H9 (cell line): ENCODE results near the gene BAHD1. TPM values are rescaled to one million over a fixed set of nuclear protein-coding genes. Genes with fewer than 3 reads are reported as not detected.

Experiments
- DNase-seq: peaks from one replicate; pipeline ENCODE4 v3.0.0-alpha.2; 2017
- H2AFZ ChIP-seq: one replicate; pipeline ENCODE4 v1.6.1; 2013; ENCODE audit warnings: mild to moderate bottlenecking, low read length, control low read depth, moderate library complexity
- H2AK5ac ChIP-seq: 2 replicates; pipeline ENCODE4 v1.6.1; 2013; ENCODE audit warnings: low read length, control low read depth, mixed read lengths; ENCODE audit not compliant: insufficient read length
- H2BK120ac ChIP-seq: one replicate; pipeline ENCODE4 v1.6.1; 2013; ENCODE audit warnings: low read depth, mild to moderate bottlenecking, low read length, control low read depth, inconsistent platforms; ENCODE audit not compliant: poor library complexity, severe bottlenecking
- H2BK12ac ChIP-seq: 2 replicates; pipeline ENCODE4 v1.6.1; 2013; ENCODE audit warnings: low read length, control low read depth, mixed read lengths, low read depth; ENCODE audit not compliant: insufficient read length
- H2BK15ac ChIP-seq: 2 replicates; pipeline ENCODE4 v1.6.1; 2013; ENCODE audit warnings: low read depth, low read length, control low read depth
- H2BK20ac ChIP-seq: one replicate; pipeline ENCODE4 v1.6.1; 2013; ENCODE audit warnings: low read depth, mild to moderate bottlenecking, low read length, control low read depth, inconsistent platforms; ENCODE audit not compliant: poor library complexity, severe bottlenecking
- H2BK5ac ChIP-seq: 2 replicates; pipeline ENCODE4 v1.6.1; 2013; ENCODE audit warnings: low read length, control low read depth, mixed read lengths; ENCODE audit not compliant: insufficient read length
- H3K14ac ChIP-seq: 2 replicates; pipeline ENCODE4 v1.6.1; 2013; ENCODE audit warnings: low read length, control low read depth; ENCODE audit not compliant: insufficient read depth
- H3K18ac ChIP-seq: 2 replicates; pipeline ENCODE4 v1.6.1; 2013; ENCODE audit warnings: low read depth, mild to moderate bottlenecking, mixed read lengths, low read length, control low read depth; ENCODE audit not compliant: insufficient read length
- H3K23ac ChIP-seq: 2 replicates; pipeline ENCODE4 v1.6.1; 2013; ENCODE audit warnings: low read length, control low read depth, mixed read lengths, low read depth; ENCODE audit not compliant: insufficient read length
- H3K23me2 ChIP-seq: 2 replicates; pipeline ENCODE4 v1.6.1; 2013; ENCODE audit warnings: low read depth, mild to moderate bottlenecking, mixed read lengths, low read length, control low read depth; ENCODE audit not compliant: insufficient read length, poor library complexity, severe bottlenecking
- H3K27ac ChIP-seq: 2 replicates; pipeline ENCODE4 v1.5.1; 2013; ENCODE audit warnings: low read length, control low read depth, mixed read lengths, low read depth; ENCODE audit not compliant: insufficient read length
- H3K27me3 ChIP-seq: 2 replicates; pipeline ENCODE4 v1.6.1; 2013; ENCODE audit warnings: low read length, control low read depth, inconsistent platforms; ENCODE audit not compliant: insufficient read depth
- H3K4ac ChIP-seq: 2 replicates; pipeline ENCODE4 v1.6.1; 2013; ENCODE audit warnings: low read depth, mild to moderate bottlenecking, control low read depth, inconsistent platforms, low read length, moderate library complexity
- H3K4me1 ChIP-seq: 2 replicates; pipeline ENCODE4 v1.6.1; 2013; ENCODE audit warnings: low read length, control low read depth, inconsistent platforms; ENCODE audit not compliant: insufficient read depth
- H3K4me2 ChIP-seq: 2 replicates; pipeline ENCODE4 v1.6.1; 2013; ENCODE audit warnings: low read length, control low read depth, mixed read lengths; ENCODE audit not compliant: insufficient read length, insufficient read depth
- H3K56ac ChIP-seq: 2 replicates; pipeline ENCODE4 v1.6.1; 2013; ENCODE audit warnings: low read depth, mild to moderate bottlenecking, mixed read lengths, low read length, control low read depth; ENCODE audit not compliant: insufficient read length
- H3K79me1 ChIP-seq: 2 replicates; pipeline ENCODE4 v1.6.1; 2013; ENCODE audit warnings: low read depth, mild to moderate bottlenecking, moderate library complexity, low read length, control low read depth, inconsistent platforms; ENCODE audit not compliant: insufficient read depth, poor library complexity, severe bottlenecking
- H3K79me2 ChIP-seq: 2 replicates; pipeline ENCODE4 v1.6.1; 2013; ENCODE audit warnings: low read length, control low read depth, inconsistent platforms; ENCODE audit not compliant: insufficient read depth
- H3K9ac ChIP-seq: 2 replicates; pipeline ENCODE4 v1.6.1; 2013; ENCODE audit warnings: low read length, control low read depth, mixed read lengths; ENCODE audit not compliant: insufficient read length; ENCODE audit errors: extremely low read depth
- H3K9me3 ChIP-seq: one replicate; pipeline ENCODE4 v1.6.1; 2013; ENCODE audit warnings: low read depth, low read length, inconsistent platforms; ENCODE audit not compliant: control insufficient read depth
- H3T11ph ChIP-seq: one replicate; pipeline ENCODE4 v1.6.1; 2013; ENCODE audit warnings: mild to moderate bottlenecking, low read length, control low read depth, inconsistent platforms
- H4K20me1 ChIP-seq: one replicate; pipeline ENCODE4 v1.6.1; 2013; ENCODE audit not compliant: control insufficient read depth, insufficient read length, insufficient read depth
- H4K5ac ChIP-seq: 2 replicates; pipeline ENCODE4 v1.6.1; 2013; ENCODE audit warnings: low read depth, mild to moderate bottlenecking, mixed read lengths, low read length, control low read depth; ENCODE audit not compliant: insufficient read length
- H4K8ac ChIP-seq: replicated peaks from 2 replicates; pipeline ENCODE4 v1.6.1; 2013; ENCODE audit warnings: low read length, control low read depth, mixed read lengths, low read depth; ENCODE audit not compliant: insufficient read length
- H4K91ac ChIP-seq: 2 replicates; pipeline ENCODE4 v1.6.1; 2013; ENCODE audit warnings: low read depth, mild to moderate bottlenecking, moderate library complexity, mixed read lengths, low read length, control low read depth; ENCODE audit not compliant: insufficient read length
- H3K27ac Mint-ChIP-seq, 3 experiments: 2 replicates in 2 of 3; 3 replicates in 1 of 3; pipeline ENCODE4 v1.8.0; 2020 to 2021; ENCODE audit warnings: mixed read lengths in 3 of 3, mild to moderate bottlenecking in 1 of 3, moderate library complexity in 1 of 3
- H3K27me3 Mint-ChIP-seq: 2 replicates; pipeline ENCODE4 v1.8.0; 2021; ENCODE audit warnings: low read depth, mild to moderate bottlenecking, moderate library complexity, mixed read lengths
- H3K36me3 Mint-ChIP-seq, 3 experiments: 2 replicates in 2 of 3; 3 replicates in 1 of 3; pipeline ENCODE4 v1.8.0; 2020 to 2021; ENCODE audit warnings: low read depth in 3 of 3, mixed read lengths in 3 of 3; ENCODE audit not compliant: insufficient read depth in 1 of 3
- H3K4me1 Mint-ChIP-seq, 2 experiments: 2 replicates each; pipeline ENCODE4 v1.8.0; 2020; ENCODE audit warnings: mixed read lengths in 2 of 2
- H3K4me3 Mint-ChIP-seq, 2 experiments: 2 replicates in 1 of 2; 3 replicates in 1 of 2; pipeline ENCODE4 v1.8.0; 2020 to 2021; ENCODE audit warnings: mild to moderate bottlenecking in 2 of 2, mixed read lengths in 2 of 2, moderate library complexity in 1 of 2
- H3K9me3 Mint-ChIP-seq, 2 experiments: 2 replicates in 1 of 2; 3 replicates in 1 of 2; pipeline ENCODE4 v1.8.0; 2020; ENCODE audit warnings: mild to moderate bottlenecking in 2 of 2, mixed read lengths in 2 of 2, moderate library complexity in 1 of 2
- WGBS: extraction: QIAGEN DNeasy Blood & Tissue Kit; methylation state at CpG from one replicate; pipeline ENCODE4 v1.1.7; 2013; ENCODE audit warnings: missing lambda C conversion rate, low lambda C conversion rate, mixed read lengths; ENCODE audit not compliant: insufficient read length; ENCODE audit errors: extremely low coverage; 5-methylcytosine and 5-hydroxymethylcytosine counted together
- total RNA-seq: library from RNA; stranded (reverse); gene quantifications from 2 replicates; pipeline ENCODE4 v1.2.1, GENCODE V29; 2021
- TF ChIP-seq, protein P1 (sequence below): fragments of 200-600 bp; sonication (generic); conservative IDR thresholded peaks from 3 replicates; pipeline ENCODE4 v1.8.0; 2021; ENCODE audit warnings: antibody characterized with exemption, mild to moderate bottlenecking

The BAHD1 gene
- total RNA-seq, 1 experiment from 2014 or later = 54.1 TPM

DNA sequence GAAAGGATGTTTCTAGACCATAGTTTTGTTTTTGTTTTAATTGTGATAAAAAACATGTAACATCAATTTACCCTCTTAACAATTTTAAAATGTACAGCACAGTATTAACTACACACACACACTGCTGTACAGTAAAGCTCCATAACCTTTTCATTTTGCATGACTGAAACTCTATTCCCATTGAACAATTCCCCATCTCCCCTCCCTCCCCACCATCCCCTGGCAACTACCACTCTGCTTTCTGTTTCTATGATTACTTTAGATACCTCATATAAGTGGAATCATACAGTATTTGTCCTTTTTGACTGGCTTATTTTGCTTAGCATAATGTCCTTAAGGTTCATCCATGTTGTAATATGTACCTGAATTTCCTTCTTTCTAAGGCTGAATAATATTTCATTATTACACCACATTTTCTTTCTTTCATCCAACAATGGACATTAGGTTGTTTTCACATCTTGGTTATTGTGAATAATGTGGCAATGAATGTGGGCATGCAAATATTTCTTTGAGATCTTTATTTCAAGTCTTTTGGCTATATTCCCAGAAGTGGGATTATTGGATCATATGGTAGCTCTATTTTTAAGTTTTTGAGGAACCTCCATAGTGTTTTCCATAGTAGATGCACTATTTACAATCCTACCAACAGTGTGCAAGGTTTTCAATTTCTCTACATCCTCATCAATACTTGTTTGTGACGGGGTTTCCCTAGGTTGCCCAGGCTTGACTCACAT is 40.8 kb downstream of the BAHD1 start:
- Histone ChIP-seq H4K20me1 (no peaks in the 10 kb centered on the region), H3K4ac (no peak overlapping the region), H2AK5ac (no peak overlapping the region), H4K5ac (no peak overlapping the region), H2BK15ac (no peak overlapping the region), H2BK120ac (no peak overlapping the region), H2BK20ac (no peak overlapping the region), H4K8ac (no peak overlapping the region), H3K18ac (no peak overlapping the region), H3K14ac (no peak overlapping the region), H4K91ac (no peak overlapping the region), H3K4me1 (no peaks in the 10 kb centered on the region), H3K4me2 (no peak overlapping the region), H2AFZ (no peak overlapping the region), H3K79me2 (no peaks in the 10 kb centered on the region), H3T11ph (no peak overlapping the region), H3K9ac (no peak overlapping the region), H3K27me3 (no peaks in the 10 kb centered on the region), H3K79me1 (no peaks in the 10 kb centered on the region), H3K23ac (no peak overlapping the region), H2BK5ac (no peak overlapping the region), H3K9me3 (no peaks in the 10 kb centered on the region), H3K27ac (no peak overlapping the region), H3K23me2 (no peaks in the 10 kb centered on the region), H3K56ac (no peak overlapping the region), H2BK12ac (no peak overlapping the region)
- Mint-ChIP-seq H3K27me3 (peaks cover 2% of the 10 kb centered on the region), H3K27ac (no peak overlapping the region), H3K9me3 (no peaks in the 10 kb centered on the region), H3K4me3 (no peak overlapping the region), H3K4me1 (peaks cover 10 to 13% of the 10 kb centered on the region in 2 experiments), H3K36me3 (no peaks in the 10 kb centered on the region; a peak in 1 of 7 replicates)
- TF ChIP-seq, protein P1, sequence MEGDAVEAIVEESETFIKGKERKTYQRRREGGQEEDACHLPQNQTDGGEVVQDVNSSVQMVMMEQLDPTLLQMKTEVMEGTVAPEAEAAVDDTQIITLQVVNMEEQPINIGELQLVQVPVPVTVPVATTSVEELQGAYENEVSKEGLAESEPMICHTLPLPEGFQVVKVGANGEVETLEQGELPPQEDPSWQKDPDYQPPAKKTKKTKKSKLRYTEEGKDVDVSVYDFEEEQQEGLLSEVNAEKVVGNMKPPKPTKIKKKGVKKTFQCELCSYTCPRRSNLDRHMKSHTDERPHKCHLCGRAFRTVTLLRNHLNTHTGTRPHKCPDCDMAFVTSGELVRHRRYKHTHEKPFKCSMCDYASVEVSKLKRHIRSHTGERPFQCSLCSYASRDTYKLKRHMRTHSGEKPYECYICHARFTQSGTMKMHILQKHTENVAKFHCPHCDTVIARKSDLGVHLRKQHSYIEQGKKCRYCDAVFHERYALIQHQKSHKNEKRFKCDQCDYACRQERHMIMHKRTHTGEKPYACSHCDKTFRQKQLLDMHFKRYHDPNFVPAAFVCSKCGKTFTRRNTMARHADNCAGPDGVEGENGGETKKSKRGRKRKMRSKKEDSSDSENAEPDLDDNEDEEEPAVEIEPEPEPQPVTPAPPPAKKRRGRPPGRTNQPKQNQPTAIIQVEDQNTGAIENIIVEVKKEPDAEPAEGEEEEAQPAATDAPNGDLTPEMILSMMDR = no peak
- WGBS = no CpG with 5 or more reads among the region's 1 CpG
- no peak for DNase-seq
